HepG2 (cell line): ENCODE measurements around the gene FAM110D. TPM values are rescaled to one million over a fixed set of nuclear protein-coding genes. Genes with fewer than 3 reads are reported as not detected.

Source experiments
- ATAC-seq: fragments of 200-7000 bp; cut with Tn5 transposase; 3 replicates; pipeline ENCODE4 v1.9.1; 2020; ENCODE audit warnings: mild to moderate bottlenecking, moderate library complexity
- BruUV-seq: library from RNA; stranded (reverse); fragments of 400-500 nt; replicated peaks from 2 replicates; lab custom pipeline; 2021; lab: Mats Ljungman, UMichigan
- CTCF ChIA-PET: fragments of 300-600 bp; formaldehyde crosslinking; extraction: SDS; loops from one replicate; lab custom pipeline; 2021; ENCODE audit warnings: low total read pairs, inconsistent platforms, low intra/inter-chr PET ratio; lab: Yijun Ruan, JAX
- POLR2A ChIA-PET: fragments of 350-600 bp; sonication (Branson Sonifier 250); formaldehyde crosslinking; loops from one replicate; lab custom pipeline; 2020; ENCODE audit warnings: antibody characterized with exemption, inconsistent platforms; lab: Yijun Ruan, JAX
- DNase-seq: peaks from one replicate; pipeline ENCODE4 v3.0.0-alpha.2; 2015; ENCODE audit warnings: low spot score
- FAIRE-seq: peaks from 3 replicates; lab custom pipeline; 2011; peaks lifted over from hg19 to GRCh38; lab: Jason Lieb, UNC
- H2AFZ ChIP-seq: one replicate; pipeline ENCODE4 v1.6.1; 2011; ENCODE audit warnings: low read length, inconsistent platforms
- H3K27ac ChIP-seq: fragments of 300-600 bp; 3 replicates; pipeline ENCODE4 v1.8.0; 2011; ENCODE audit warnings: mixed run types, mild to moderate bottlenecking, mixed read lengths, low read length, inconsistent platforms; ENCODE audit not compliant: insufficient read depth; ENCODE audit errors: extremely low read length
- H3K27me3 ChIP-seq, 2 experiments: fragments of 200-600 bp in 1 of 2; 2 replicates in 1 of 2; 3 replicates in 1 of 2; pipeline versions ENCODE4 v1.6.0 to v1.8.0; 2011; ENCODE audit warnings: low read length in 2 of 2, mild to moderate bottlenecking in 2 of 2, moderate library complexity in 2 of 2, inconsistent platforms in 1 of 2; ENCODE audit not compliant: insufficient read depth in 2 of 2, control insufficient read depth in 1 of 2
- H3K36me3 ChIP-seq, 2 experiments: fragments of 200-600 bp in 1 of 2; replicated peaks in 1 of 2; 2 replicates in 1 of 2; 3 replicates in 1 of 2; pipeline versions ENCODE4 v1.5.1 to v1.8.0; 2011; ENCODE audit warnings: low read length in 2 of 2, inconsistent platforms in 1 of 2; ENCODE audit not compliant: insufficient read depth in 2 of 2, control insufficient read depth in 1 of 2
- H3K4me1 ChIP-seq: 2 replicates; pipeline ENCODE4 v1.5.1; 2012; ENCODE audit warnings: low read length, inconsistent platforms; ENCODE audit not compliant: insufficient read depth
- H3K4me2 ChIP-seq: 2 replicates; pipeline ENCODE4 v1.6.0; 2011; ENCODE audit warnings: low read depth, low read length, inconsistent platforms
- H3K4me3 ChIP-seq, 3 experiments: fragments of 200-600 bp in 1 of 3; sonication (generic), shearing (Covaris generic) in 1 of 3; replicated peaks in 1 of 3; 2 replicates each; pipeline ENCODE4 v1.5.1; 2011 to 2016; ENCODE audit warnings: low read length in 3 of 3, inconsistent platforms in 2 of 3, low read depth in 2 of 3, mild to moderate bottlenecking in 2 of 3, control low read depth in 1 of 3, mixed read lengths in 1 of 3; ENCODE audit not compliant: insufficient read depth in 1 of 3
- H3K79me2 ChIP-seq: one replicate; pipeline ENCODE4 v1.6.1; 2011; ENCODE audit warnings: low read length, inconsistent platforms; ENCODE audit not compliant: insufficient read depth
- H3K9ac ChIP-seq: 2 replicates; pipeline ENCODE4 v1.6.0; 2011; ENCODE audit warnings: mild to moderate bottlenecking, low read depth, low read length, inconsistent platforms; ENCODE audit not compliant: insufficient read depth
- H3K9me3 ChIP-seq: 2 replicates; pipeline ENCODE4 v1.5.1; 2012; ENCODE audit warnings: mild to moderate bottlenecking, low read length
- H4K20me1 ChIP-seq: 2 replicates; pipeline ENCODE4 v1.6.0; 2011; ENCODE audit warnings: inconsistent platforms, mild to moderate bottlenecking, low read length, moderate library complexity; ENCODE audit not compliant: insufficient read depth
- CERS6 ChIP-seq: sonication (generic); formaldehyde crosslinking; IDR thresholded peaks from 2 replicates; pipeline ENCODE4 v1.5.0; 2020; ENCODE audit warnings: missing genetic modification reagents
- ZFP82 ChIP-seq: sonication (generic); formaldehyde crosslinking; IDR thresholded peaks from 2 replicates; pipeline ENCODE4 v1.5.1; 2020; ENCODE audit warnings: mild to moderate bottlenecking, missing genetic modification reagents, borderline replicate concordance
- ZKSCAN1 ChIP-seq: fragments of 150-350 bp; IDR thresholded peaks from 2 replicates; pipeline ENCODE4 v1.6.1; 2014; ENCODE audit warnings: low read length
- ZNF512 ChIP-seq: sonication (generic); formaldehyde crosslinking; IDR thresholded peaks from 2 replicates; pipeline ENCODE4 v1.4.0; 2020; ENCODE audit warnings: mild to moderate bottlenecking, missing genetic modification reagents
- WGBS: methylation state at CpG from one replicate; pipeline ENCODE4 v1.1.6; 2017; ENCODE audit warnings: low lambda C conversion rate; 5-methylcytosine and 5-hydroxymethylcytosine counted together
- in situ Hi-C: cut with HindIII; loops from 2 replicates; pipeline ENCODE4 v1.10.0; 2017; ENCODE audit warnings: low pct_unique_long_range_greater_than_20kb; ENCODE audit not compliant: extremely low pct_ligation_motif_present
- intact Hi-C: fragments of 100-400 bp; cut with micrococcal nuclease; formaldehyde crosslinking; loops from one replicate; pipeline ENCODE4 v1.10.0; 2022; ENCODE audit not compliant: unreplicated experiment
- polyA plus RNA-seq, 8 experiments: library from polyadenylated mRNA; depleted of rRNA in 3 of 8; stranded (reverse) in 7 of 8; unstranded in 1 of 8; fragments of >200 nt; fragmentation: Illumina TruSeq in 4 of 8; extraction: Trizol in 4 of 8; gene quantifications; 2 replicates each; pipeline versions ENCODE4 v1.2.1 to v1.2.3, GENCODE V29; 2011 to 2016; ENCODE audit warnings: low read depth in 4 of 8, missing spikeins in 1 of 8, mixed read lengths in 1 of 8; ENCODE audit not compliant: insufficient read depth in 1 of 8
- total RNA-seq, 5 experiments: library from RNA; depleted of rRNA; stranded (reverse); fragments of >200 nt; fragmentation: Illumina TruSeq; extraction: Trizol; gene quantifications; 2 replicates each; pipeline ENCODE4 v1.2.3, GENCODE V29; 2016; ENCODE audit warnings: low read depth in 1 of 5

FAM110D gene
- total and polyA plus RNA-seq, 2 of the 13 experiments (the other 11 are each of a cell fraction or from before 2014, with no cell fraction given) = not detected

DNA sequence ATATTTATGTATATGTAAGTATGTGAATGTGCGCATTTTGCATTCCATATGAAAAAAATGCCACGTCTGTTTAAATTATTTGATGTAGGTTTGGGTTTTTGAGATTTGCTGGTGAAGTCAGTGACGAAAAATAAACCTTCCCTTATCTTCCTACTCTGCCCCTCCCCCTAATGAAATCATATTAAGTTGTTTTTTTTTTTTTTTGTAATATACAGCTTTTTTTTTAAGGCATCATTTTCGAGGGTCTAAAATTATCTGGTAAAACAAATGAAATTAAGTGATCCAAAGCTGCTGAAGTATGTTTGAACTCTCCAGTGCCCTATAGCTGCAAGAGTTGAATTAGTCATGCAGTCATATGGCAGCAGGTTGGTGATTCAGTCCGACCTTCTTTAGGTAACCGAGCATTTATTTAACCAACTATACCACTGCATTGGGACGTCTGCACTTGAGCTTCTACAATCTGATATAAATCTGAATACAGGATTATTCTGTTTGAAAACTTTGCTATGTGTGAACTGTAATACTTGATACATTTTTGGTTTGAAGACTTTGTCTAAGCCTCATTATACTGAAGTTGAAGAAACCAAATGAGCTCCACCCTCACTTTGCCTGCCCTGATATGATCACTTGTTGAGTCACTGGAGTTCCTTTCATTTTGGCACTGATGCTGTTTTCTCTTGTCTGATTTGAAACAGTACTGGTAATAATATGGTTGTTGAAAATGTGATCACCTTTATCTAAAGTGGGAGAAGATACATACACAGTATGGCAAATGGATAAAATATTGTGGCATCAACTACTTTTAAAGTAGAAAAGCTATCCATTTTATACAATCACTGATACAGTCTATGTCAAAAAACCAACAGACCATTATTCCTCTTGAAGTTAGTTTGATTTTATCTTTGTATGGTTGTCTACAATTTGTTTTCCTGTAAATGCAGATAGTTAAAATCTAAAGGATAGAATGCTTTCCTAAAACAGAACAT is 35.6 kb upstream of the FAM110D start (continued):
- no peak for TF ChIP-seq ZNF512 (CRISPR knock-in tag)
- TF ChIP-seq CERS6 (CRISPR knock-in tag) = no peak

- Histone ChIP-seq H3K4me1 (peaks cover 9% of the 10 kb centered on the region; the same call in 1 of the 2 replicates), H2AFZ (no peak overlapping the region), H3K9ac (no peak overlapping the region), H4K20me1 (no peaks in the 10 kb centered on the region), H3K36me3 (peaks cover 0 to 2% of the 10 kb centered on the region in 2 experiments; a peak in 4 of 5 replicates), H3K9me3 (no peaks in the 10 kb centered on the region), H3K4me2 (no peak overlapping the region), H3K4me3 (no peak overlapping the region), H3K27ac (no peak overlapping the region), H3K79me2 (no peaks in the 10 kb centered on the region), H3K27me3 (no peaks in the 10 kb centered on the region; a peak in 1 of 5 replicates)
- TF ChIP-seq ZKSCAN1 (0 out of 2 replicates have a peak, but pooled peaks have one; percentile 17), ZFP82 (CRISPR knock-in tag) (no peak)
- intact Hi-C loops (no loop called here), in situ Hi-C loops (no loop called here)
- ChIA-PET CTCF (no interaction called here), POLR2A (no interaction called here)
- FAIRE-seq (no peak), DNase-seq (no peak), ATAC-seq (no peak)
- WGBS = 93% methylated on average over 4 of the region's 4 CpGs
- no TSS peak for BruUV-seq
Observed at GRCh38 chr1:26124418-26125331, 34.2 kb upstream of the FAM110D start.
